ENCODE measurements around the gene JUN.
A peak's percentile ranks its signal among the peaks of the same experiment; 100 is the strongest.

The JUN gene

GRCh38 chr1:58774027-58774426 lies 9.8 kb downstream of the JUN start:
- Histone ChIP-seq H3K36me3 (ENCODE audit: control insufficient read depth, insufficient read depth, low read length) (no peaks in the 10 kb centered on the region), H3K4me3 (replicated peaks; ENCODE audit: low read depth, low read length) (no peak overlapping the region), H3K27me3 (replicated peaks; ENCODE audit: control insufficient read depth, insufficient read depth, low read length) (no peaks in the 10 kb centered on the region)
- no peak for DNase-seq (ENCODE audit: extremely low read depth, insufficient read length)
- no peak for TF ChIP-seq CTCF (IDR thresholded peaks at IDR 0.05; ENCODE audit: insufficient read depth, low read length, poor library complexity, severe bottlenecking)

GRCh38 chr1:58773406-58773840 lies 10.4 kb downstream of the JUN start:
- DNase-seq (ENCODE audit: extremely low read depth, insufficient read length) = no peak
- Histone ChIP-seq H3K27me3 (replicated peaks; ENCODE audit: control insufficient read depth, insufficient read depth, low read length) (no peaks in the 10 kb centered on the region; the same call in 1 of the 2 replicates), H3K4me3 (replicated peaks; ENCODE audit: low read depth, low read length) (no peak overlapping the region), H3K36me3 (ENCODE audit: control insufficient read depth, insufficient read depth, low read length) (no peaks in the 10 kb centered on the region)
- no peak for TF ChIP-seq CTCF (IDR thresholded peaks at IDR 0.05; ENCODE audit: insufficient read depth, low read length, poor library complexity, severe bottlenecking)

GRCh38 chr1:58769809-58770320 lies 14.0 kb downstream of the JUN start:
- no peaks in the 10 kb centered on the region; the same call in 1 of the 2 replicates for H3K27me3 ChIP-seq (replicated peaks; ENCODE audit: control insufficient read depth, insufficient read depth, low read length)
- no peak for DNase-seq (ENCODE audit: extremely low read depth, insufficient read length)
- no peak for TF ChIP-seq CTCF (IDR thresholded peaks at IDR 0.05; ENCODE audit: insufficient read depth, low read length, poor library complexity, severe bottlenecking)
- H3K4me3 ChIP-seq (replicated peaks; ENCODE audit: low read depth, low read length) = no peak overlapping the region
- no peaks in the 10 kb centered on the region for H3K36me3 ChIP-seq (ENCODE audit: control insufficient read depth, insufficient read depth, low read length)

- H3K27me3 ChIP-seq (replicated peaks; ENCODE audit: control insufficient read depth, insufficient read depth, low read length) = no peaks in the 10 kb centered on the region; the same call in 1 of the 2 replicates
- no peak for DNase-seq (ENCODE audit: extremely low read depth, insufficient read length)
- peak; percentile 58 for TF ChIP-seq CTCF (IDR thresholded peaks at IDR 0.05; ENCODE audit: insufficient read depth, low read length, poor library complexity, severe bottlenecking)
- H3K36me3 ChIP-seq (ENCODE audit: control insufficient read depth, insufficient read depth, low read length) = no peaks in the 10 kb centered on the region
- H3K4me3 ChIP-seq (replicated peaks; ENCODE audit: low read depth, low read length) = no peak overlapping the region
These were observed 14.7 kb downstream of the JUN start for GRCh38 chr1:58768971-58769808.

GRCh38 chr1:58768191-58768731 lies 15.6 kb downstream of the JUN start:
- no peaks in the 10 kb centered on the region for H3K36me3 ChIP-seq (ENCODE audit: control insufficient read depth, insufficient read depth, low read length)
- TF ChIP-seq CTCF (IDR thresholded peaks at IDR 0.05; ENCODE audit: insufficient read depth, low read length, poor library complexity, severe bottlenecking) = no peak
- H3K27me3 ChIP-seq (replicated peaks; ENCODE audit: control insufficient read depth, insufficient read depth, low read length) = no peaks in the 10 kb centered on the region; the same call in 1 of the 2 replicates
- H3K4me3 ChIP-seq (replicated peaks; ENCODE audit: low read depth, low read length) = no peak overlapping the region
- no peak for DNase-seq (ENCODE audit: extremely low read depth, insufficient read length)

Data from GM06990 (cell line).